ENCODE measurements around the gene BIK. TPM values are rescaled to one million over a fixed set of nuclear protein-coding genes. Genes with fewer than 3 reads are reported as not detected.

BIK gene
- total and polyA plus RNA-seq, 7 experiments from 2014 or later, result 1.1 to 4.3 (median 1.6) TPM

DNA sequence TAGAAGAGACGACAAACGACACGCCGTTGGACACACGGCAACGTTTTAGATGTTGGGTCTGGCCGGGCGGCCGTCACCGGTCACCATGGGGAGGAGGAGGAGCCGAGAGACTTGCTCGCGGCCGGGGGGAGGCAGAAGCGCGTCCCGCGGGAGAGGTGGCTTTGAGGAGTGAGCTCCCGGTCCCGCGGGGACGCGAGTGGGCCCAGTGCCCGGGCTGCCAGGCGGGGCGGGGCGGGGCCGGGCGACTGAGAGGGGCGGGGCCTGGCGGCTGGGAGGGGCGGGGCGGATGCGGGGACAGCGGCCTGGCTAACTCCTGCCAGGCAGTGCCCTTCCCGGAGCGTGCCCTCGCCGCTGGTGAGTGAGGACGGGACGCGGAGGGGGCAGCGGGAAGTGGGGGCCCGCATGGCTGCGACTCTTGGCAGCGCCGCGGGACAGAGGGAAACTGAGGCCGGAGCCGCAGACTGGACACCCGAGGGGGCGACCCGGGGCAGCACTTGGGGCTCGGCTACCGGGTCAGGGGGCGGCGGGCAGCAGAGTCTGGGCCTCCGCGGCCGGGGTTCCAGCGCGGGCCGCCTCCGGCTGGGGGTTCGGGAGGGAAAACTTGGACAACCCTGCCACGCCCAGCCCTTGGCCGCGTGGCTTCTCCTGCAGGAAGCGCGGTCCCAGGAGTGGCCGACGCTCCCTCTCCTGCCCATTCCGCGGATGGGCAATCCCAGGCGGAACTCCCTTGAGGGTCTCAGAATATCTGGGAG is 40.9 kb downstream of the BIK start, which contains the start of gene TSPO:
TSPO (plus strand) TSS at position 309 of the 752 bp plus-strand sequence. CDS start 7,680 bp downstream, outside the sequence.
- ChIA-PET POLR2A (interaction anchor here (0.9 to 3.0 kb wide), 2 partner anchors 36 to 535 kb away, joined by 4 to 17 read pairs; partner anchors contain the start of gene TTLL12), CTCF (no interaction called here)
- H3K27ac ChIP-seq (ENCODE audit: low read depth, low read length), result peak within 1 kb of the TSS; percentile 78
- ATAC-seq, result peak; percentile 70
- DNase-seq, result peak; percentile 17 to 76 (median 39)
- peak within 1 kb of the TSS; percentile 83 to 95 (median 92) for H3K4me3 Mint-ChIP-seq
- H3K27me3 Mint-ChIP-seq, result no peaks in the 10 kb centered on the region
- H3K4me1 Mint-ChIP-seq, result peaks cover 16 to 47% (median 29%) of the 10 kb centered on the region in 7 donors
- H3K27ac Mint-ChIP-seq, result peak within 1 kb of the TSS; percentile 83 to 96 (median 93)
- H3K36me3 Mint-ChIP-seq, result peaks cover 0 to 2% (median 0%) of the 10 kb centered on the region in 5 donors
- peaks cover 5 to 13% of the 10 kb centered on the region in 2 donors for H3K4me1 ChIP-seq (ENCODE audit: control insufficient read depth in 2 of 2, insufficient read depth in 2 of 2, low read length in 2 of 2)
- peak within 1 kb of the TSS; percentile 90 for H3K4me3 ChIP-seq (ENCODE audit: low read length)
- intact Hi-C loops (cut with micrococcal nuclease), result loop anchor here (1.0 to 2.0 kb wide), 5 partner anchors 8 to 137 kb away; partner anchors contain the start of genes TTLL12 (in 2 of the 2), MCAT (in 1 of the 2) and PACSIN2 (in 1 of the 2)
- no peaks in the 10 kb centered on the region for H3K9me3 ChIP-seq (ENCODE audit: control insufficient read depth in 2 of 3, low read length in 3 of 3)
- H3K36me3 ChIP-seq (ENCODE audit: control insufficient read depth in 2 of 3, insufficient read depth in 3 of 3, low read length in 3 of 3), result peaks cover 0 to 18% (median 0%) of the 10 kb centered on the region in 3 experiments
- H3K9me3 Mint-ChIP-seq, result no peaks in the 10 kb centered on the region
- H3K27me3 ChIP-seq (ENCODE audit: control insufficient read depth in 2 of 2, insufficient read depth in 2 of 2, low read length in 2 of 2), result no peaks in the 10 kb centered on the region

DNA sequence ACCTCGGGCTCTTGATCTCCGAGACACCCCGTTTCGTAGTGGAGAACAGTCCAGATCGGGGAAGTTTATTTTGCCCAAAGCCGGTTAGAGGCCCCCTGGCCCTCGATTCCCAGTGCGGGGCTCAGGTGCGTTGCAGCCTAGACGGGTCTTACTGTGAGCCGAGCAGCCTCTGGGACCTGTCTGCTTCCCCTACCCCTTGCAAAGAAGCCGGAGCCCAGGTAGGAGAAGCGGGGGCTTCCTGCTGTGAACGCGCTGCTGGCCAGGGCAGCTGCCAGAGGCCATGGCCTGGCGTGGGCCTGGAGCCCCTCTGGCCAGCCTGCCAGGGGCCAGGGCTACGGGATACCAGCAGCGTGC is 41.4 kb downstream of the BIK start:
- H3K4me1 ChIP-seq (ENCODE audit: control insufficient read depth in 2 of 2, insufficient read depth in 2 of 2, low read length in 2 of 2), result peaks cover 5 to 13% of the 10 kb centered on the region in 2 donors
- Mint-ChIP-seq H3K4me3 (peak overlapping the region; percentile 83 to 95 (median 88)), H3K36me3 (peaks cover 0 to 2% (median 0%) of the 10 kb centered on the region in 5 donors), H3K4me1 (peaks cover 15 to 46% (median 30%) of the 10 kb centered on the region in 7 donors), H3K27ac (peak overlapping the region; percentile 71 to 96 (median 85)), H3K9me3 (no peaks in the 10 kb centered on the region), H3K27me3 (no peaks in the 10 kb centered on the region)
- H3K36me3 ChIP-seq (ENCODE audit: control insufficient read depth in 2 of 3, insufficient read depth in 3 of 3, low read length in 3 of 3), result peaks cover 0 to 18% (median 0%) of the 10 kb centered on the region in 3 experiments
- H3K9me3 ChIP-seq (ENCODE audit: control insufficient read depth in 2 of 3, low read length in 3 of 3), result no peaks in the 10 kb centered on the region
- peak; percentile 32 for ATAC-seq
- DNase-seq, result peak in 1 of 9 donors; percentile 25
- intact Hi-C loops (cut with micrococcal nuclease), result loop anchor here (1.0 to 2.0 kb wide), 5 partner anchors 9 to 137 kb away; partner anchors contain the start of genes TTLL12 (in 2 of the 2), MCAT (in 1 of the 2) and PACSIN2 (in 1 of the 2)
- peak overlapping the region; percentile 78 for H3K27ac ChIP-seq (ENCODE audit: low read depth, low read length)
- POLR2A ChIA-PET, result interaction anchor here (3.0 kb wide), 1 partner anchor 35 kb away, joined by 17 read pairs; the partner anchor contains the start of gene TTLL12
- CTCF ChIA-PET, result no interaction called here
- peak overlapping the region; percentile 90 for H3K4me3 ChIP-seq (ENCODE audit: low read length)
- no peaks in the 10 kb centered on the region for H3K27me3 ChIP-seq (ENCODE audit: control insufficient read depth in 2 of 2, insufficient read depth in 2 of 2, low read length in 2 of 2)

DNA sequence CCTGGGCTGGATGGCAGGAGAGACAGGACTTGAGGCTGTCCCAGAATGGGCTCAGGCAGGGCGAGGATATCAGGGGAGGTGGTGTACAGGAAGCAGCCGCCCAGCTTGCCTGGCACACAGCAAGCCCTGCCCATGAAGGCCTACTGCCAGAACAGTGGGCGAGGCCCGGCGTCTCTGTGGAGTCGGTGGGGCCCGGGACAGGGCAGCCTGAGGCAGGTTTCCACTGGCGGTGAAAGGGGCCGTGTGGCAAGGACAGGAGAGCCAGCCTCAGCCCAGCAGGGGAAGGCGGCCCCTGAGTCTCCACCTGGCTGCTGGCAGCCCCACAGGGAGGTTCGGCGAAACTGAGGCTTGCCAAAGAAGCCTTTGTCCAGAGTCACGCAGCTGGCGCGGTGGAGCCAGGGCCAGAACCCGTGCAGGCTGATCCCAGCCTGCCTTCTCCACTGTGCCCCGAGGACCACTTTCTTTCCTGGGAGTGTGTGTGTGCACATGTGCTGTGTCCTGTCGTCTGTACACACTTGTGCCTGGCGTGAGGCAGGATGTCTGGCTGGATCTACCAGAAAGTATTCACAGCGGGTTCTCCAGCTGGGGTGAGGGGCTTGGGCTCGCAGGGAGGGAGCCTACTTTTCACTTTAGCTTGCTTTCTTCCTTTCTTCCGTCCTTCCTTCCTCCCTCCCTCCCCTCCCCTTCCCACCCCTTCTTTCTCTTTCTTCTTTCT is 42.0 kb downstream of the BIK start:
- intact Hi-C loops (cut with micrococcal nuclease), result loop anchor here (1.0 to 2.0 kb wide), 5 partner anchors 9 to 138 kb away; partner anchors contain the start of genes TTLL12 (in 2 of the 2), MCAT (in 1 of the 2) and PACSIN2 (in 1 of the 2)
- H3K27me3 Mint-ChIP-seq, result no peaks in the 10 kb centered on the region
- Histone ChIP-seq H3K27me3 (ENCODE audit: control insufficient read depth in 2 of 2, insufficient read depth in 2 of 2, low read length in 2 of 2) (no peaks in the 10 kb centered on the region), H3K4me3 (ENCODE audit: low read length) (peak overlapping the region; percentile 90), H3K36me3 (ENCODE audit: control insufficient read depth in 2 of 3, insufficient read depth in 3 of 3, low read length in 3 of 3) (peaks cover 0 to 18% (median 0%) of the 10 kb centered on the region in 3 experiments), H3K9me3 (ENCODE audit: control insufficient read depth in 2 of 3, low read length in 3 of 3) (no peaks in the 10 kb centered on the region), H3K27ac (ENCODE audit: low read depth, low read length) (peak overlapping the region; percentile 78), H3K4me1 (ENCODE audit: control insufficient read depth in 2 of 2, insufficient read depth in 2 of 2, low read length in 2 of 2) (peaks cover 5 to 13% of the 10 kb centered on the region in 2 donors)
- H3K4me3 Mint-ChIP-seq, result peak overlapping the region; percentile 83 to 95 (median 90)
- CTCF ChIA-PET, result no interaction called here
- no peaks in the 10 kb centered on the region for H3K9me3 Mint-ChIP-seq
- peaks cover 10 to 40% (median 25%) of the 10 kb centered on the region in 7 donors for H3K4me1 Mint-ChIP-seq
- peak overlapping the region; percentile 71 to 96 (median 85) for H3K27ac Mint-ChIP-seq
- POLR2A ChIA-PET, result interaction anchor here (1.1 to 3.0 kb wide), 2 partner anchors 9 to 35 kb away, joined by 3 to 17 read pairs; partner anchors contain the start of gene TTLL12
- ATAC-seq, result peak; percentile 85
- DNase-seq, result peak; percentile 49 to 67 (median 64)
- H3K36me3 Mint-ChIP-seq, result peaks cover 0 to 2% (median 0%) of the 10 kb centered on the region in 5 donors

GRCh38 chr22:43153899-43154298 is 43.3 kb downstream of the BIK start:
- H3K27me3 Mint-ChIP-seq, result no peaks in the 10 kb centered on the region
- no peak for DNase-seq
- intact Hi-C loops (cut with micrococcal nuclease), result loop anchor here (2.0 kb wide), 2 partner anchors 33 to 139 kb away; partner anchors contain the start of genes PACSIN2 (in 1 of the 2) and TTLL12 (in 1 of the 2)
- peaks cover 0 to 18% (median 0%) of the 10 kb centered on the region in 3 experiments for H3K36me3 ChIP-seq (ENCODE audit: control insufficient read depth in 2 of 3, insufficient read depth in 3 of 3, low read length in 3 of 3)
- H3K9me3 ChIP-seq (ENCODE audit: control insufficient read depth in 2 of 3, low read length in 3 of 3), result no peaks in the 10 kb centered on the region
- no peaks in the 10 kb centered on the region for H3K9me3 Mint-ChIP-seq
- ChIA-PET CTCF (no interaction called here), POLR2A (no interaction called here)
- H3K4me1 Mint-ChIP-seq, result peaks cover 4 to 39% (median 16%) of the 10 kb centered on the region in 7 donors
- no peak overlapping the region for H3K27ac ChIP-seq (ENCODE audit: low read depth, low read length)
- H3K4me1 ChIP-seq (ENCODE audit: control insufficient read depth in 2 of 2, insufficient read depth in 2 of 2, low read length in 2 of 2), result peaks cover 5 to 13% of the 10 kb centered on the region in 2 donors
- no peaks in the 10 kb centered on the region for H3K27me3 ChIP-seq (ENCODE audit: control insufficient read depth in 2 of 2, insufficient read depth in 2 of 2, low read length in 2 of 2)
- ATAC-seq, result no peak
- H3K36me3 Mint-ChIP-seq, result peaks cover 0 to 2% (median 0%) of the 10 kb centered on the region in 5 donors
- H3K4me3 ChIP-seq (ENCODE audit: low read length), result no peak overlapping the region
- H3K4me3 Mint-ChIP-seq, result peak overlapping the region in 1 of 10 donors; percentile 95
- H3K27ac Mint-ChIP-seq, result peak overlapping the region in 2 of 9 donors; percentile 22 to 74

DNA sequence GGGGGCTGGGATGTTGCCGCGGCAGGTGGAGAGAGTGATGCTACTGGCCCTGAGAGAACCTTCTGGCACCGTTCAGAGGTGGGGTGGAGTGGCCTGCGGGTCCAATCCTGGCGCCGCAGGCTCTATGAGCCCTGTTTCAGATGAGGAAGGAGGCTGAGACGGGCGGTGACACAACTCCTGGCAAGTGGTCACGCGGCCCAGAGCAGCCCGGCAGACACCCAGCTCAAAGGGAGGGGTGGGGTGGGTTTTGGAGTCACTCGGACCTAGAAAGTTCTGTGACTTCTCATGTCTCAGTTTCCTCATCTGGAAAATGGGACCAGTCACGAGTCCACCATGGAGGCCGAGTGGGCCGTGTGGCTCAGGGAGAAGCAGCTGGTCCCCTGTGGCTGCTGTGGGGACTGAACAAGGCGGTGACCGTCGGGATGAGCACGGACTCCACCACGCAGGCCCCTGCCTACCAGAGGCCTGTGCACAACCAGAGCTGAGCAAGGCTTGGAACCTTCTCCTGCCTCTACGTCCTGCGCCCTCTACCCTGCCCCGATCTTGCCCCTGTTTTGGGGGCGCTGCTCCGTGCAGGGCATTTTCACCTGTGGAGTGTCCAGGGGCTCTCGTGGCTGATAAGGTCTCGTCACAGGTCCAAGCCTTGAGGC is 44.5 kb downstream of the BIK start:
- peak overlapping the region in 2 of 10 donors; percentile 9 to 11 for H3K4me3 Mint-ChIP-seq
- Histone ChIP-seq H3K27ac (ENCODE audit: low read depth, low read length) (no peak overlapping the region), H3K4me1 (ENCODE audit: control insufficient read depth in 2 of 2, insufficient read depth in 2 of 2, low read length in 2 of 2) (peaks cover 5 to 13% of the 10 kb centered on the region in 2 donors), H3K36me3 (ENCODE audit: control insufficient read depth in 2 of 3, insufficient read depth in 3 of 3, low read length in 3 of 3) (peaks cover 0 to 25% (median 0%) of the 10 kb centered on the region in 3 experiments), H3K9me3 (ENCODE audit: control insufficient read depth in 2 of 3, low read length in 3 of 3) (no peaks in the 10 kb centered on the region), H3K27me3 (ENCODE audit: control insufficient read depth in 2 of 2, insufficient read depth in 2 of 2, low read length in 2 of 2) (no peaks in the 10 kb centered on the region), H3K4me3 (ENCODE audit: low read length) (no peak overlapping the region)
- no peaks in the 10 kb centered on the region for H3K9me3 Mint-ChIP-seq
- H3K4me1 Mint-ChIP-seq, result peaks cover 4 to 39% (median 15%) of the 10 kb centered on the region in 7 donors
- ATAC-seq, result peak; percentile 46
- ChIA-PET CTCF (no interaction called here), POLR2A (no interaction called here)
- H3K27ac Mint-ChIP-seq, result peak overlapping the region in 2 of 9 donors; percentile 26 to 48
- no peak for DNase-seq
- H3K36me3 Mint-ChIP-seq, result peaks cover 0 to 2% (median 0%) of the 10 kb centered on the region in 5 donors
- H3K27me3 Mint-ChIP-seq, result no peaks in the 10 kb centered on the region
- intact Hi-C loops (cut with micrococcal nuclease), result no loop called here

DNA sequence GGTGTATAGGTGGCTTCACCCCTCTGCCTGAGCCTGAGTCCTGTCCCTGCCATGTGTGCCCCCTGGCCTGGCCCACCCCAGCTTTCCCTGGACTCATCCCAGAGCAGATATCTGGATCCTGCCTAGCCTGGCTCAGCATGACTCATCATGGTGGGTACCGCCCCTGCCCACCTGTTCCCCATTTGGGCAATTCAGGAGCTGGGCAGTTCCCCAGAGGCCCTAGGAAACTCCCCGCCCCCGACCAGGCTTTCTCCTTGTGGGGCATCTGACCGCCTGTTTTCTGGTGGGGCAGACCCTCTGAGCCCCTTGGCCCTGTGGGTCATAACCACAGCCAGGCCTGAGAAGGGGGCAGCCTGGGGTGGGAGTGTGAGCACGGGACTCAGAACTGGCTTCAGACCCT is 45.2 kb downstream of the BIK start:
- peaks cover 5 to 10% of the 10 kb centered on the region in 2 donors for H3K4me1 ChIP-seq (ENCODE audit: control insufficient read depth in 2 of 2, insufficient read depth in 2 of 2, low read length in 2 of 2)
- no peaks in the 10 kb centered on the region for H3K9me3 ChIP-seq (ENCODE audit: control insufficient read depth in 2 of 3, low read length in 3 of 3)
- H3K4me3 ChIP-seq (ENCODE audit: low read length), result no peak overlapping the region
- intact Hi-C loops (cut with micrococcal nuclease), result no loop called here
- H3K27ac Mint-ChIP-seq, result no peak overlapping the region
- no peak for ATAC-seq
- H3K4me1 Mint-ChIP-seq, result peaks cover 8 to 35% (median 13%) of the 10 kb centered on the region in 7 donors
- H3K36me3 ChIP-seq (ENCODE audit: control insufficient read depth in 2 of 3, insufficient read depth in 3 of 3, low read length in 3 of 3), result peaks cover 0 to 33% (median 4%) of the 10 kb centered on the region in 3 experiments
- H3K4me3 Mint-ChIP-seq, result peak overlapping the region in 1 of 10 donors; percentile 63
- CTCF ChIA-PET, result no interaction called here
- DNase-seq, result no peak
- no peaks in the 10 kb centered on the region for H3K27me3 ChIP-seq (ENCODE audit: control insufficient read depth in 2 of 2, insufficient read depth in 2 of 2, low read length in 2 of 2)
- POLR2A ChIA-PET, result no interaction called here
- H3K9me3 Mint-ChIP-seq, result no peaks in the 10 kb centered on the region
- no peaks in the 10 kb centered on the region for H3K27me3 Mint-ChIP-seq
- peaks cover 0 to 4% (median 2%) of the 10 kb centered on the region in 5 donors for H3K36me3 Mint-ChIP-seq
- no peak overlapping the region for H3K27ac ChIP-seq (ENCODE audit: low read depth, low read length)
